Stimulated activated CD8-positive, alpha-beta memory T cell treated with anti-CD3 and anti-CD28 coated beads, Interleukin-4, amount 100 ng/mL, for 24 hours (primary cell): ENCODE measurements around the gene PIK3R6.

Source experiments
- DNase-seq: peaks from one replicate; pipeline ENCODE4 v3.0.0-alpha.2; 2020; ENCODE audit warnings: low read depth

PIK3R6 gene

DNA sequence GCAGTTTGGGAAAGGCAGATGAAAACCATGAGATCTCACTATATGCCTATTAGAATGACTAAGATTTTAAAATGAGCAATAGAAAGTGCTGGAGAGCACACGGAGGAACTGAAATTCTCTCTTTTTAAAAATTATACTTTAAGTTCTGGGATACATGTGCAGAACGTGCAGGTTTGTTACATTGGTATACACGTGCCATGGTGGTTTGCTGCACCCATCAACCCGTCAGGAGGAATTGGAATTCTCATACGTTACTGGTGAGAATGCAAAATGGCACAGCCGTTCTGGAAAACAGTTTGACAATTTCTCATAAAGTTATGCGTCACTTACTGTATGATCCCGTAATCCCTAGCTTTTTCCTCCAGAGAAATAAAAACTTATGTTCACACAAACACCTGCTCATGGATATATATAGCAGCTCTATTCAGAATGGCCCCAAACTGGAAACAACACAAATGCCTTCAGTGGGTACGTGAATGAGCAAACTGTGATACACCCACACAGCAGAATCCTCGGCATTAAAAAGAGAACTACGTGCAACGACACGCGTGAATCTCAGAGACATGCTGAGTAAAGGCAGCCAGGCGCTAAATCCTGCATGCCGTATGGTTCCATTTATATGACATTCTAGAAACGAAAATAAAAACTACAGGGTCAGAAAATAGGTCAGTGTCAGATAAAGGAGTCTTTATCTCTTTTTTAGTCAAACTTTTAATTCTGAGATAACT is 11.8 kb downstream of the PIK3R6 start:
- no peak for DNase-seq

DNA sequence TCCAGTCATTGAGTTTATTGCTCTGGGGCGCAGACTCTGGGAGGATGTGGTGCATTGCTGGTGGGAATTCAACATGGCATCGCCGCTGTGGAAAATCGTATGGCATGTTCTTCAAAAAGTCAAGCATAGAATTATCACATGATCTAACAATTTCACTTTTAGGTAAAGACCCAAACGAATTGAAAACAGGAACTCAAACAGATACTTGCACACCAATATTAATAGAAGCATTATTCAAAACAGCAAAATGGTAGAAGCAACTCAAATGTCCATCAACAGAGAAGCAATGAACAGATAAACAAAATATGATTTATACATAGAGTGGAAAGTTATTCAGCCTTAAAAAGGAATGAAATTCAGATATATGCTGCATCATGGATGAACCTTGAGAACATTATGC is 15.9 kb downstream of the PIK3R6 start:
- DNase-seq: no peak

DNA sequence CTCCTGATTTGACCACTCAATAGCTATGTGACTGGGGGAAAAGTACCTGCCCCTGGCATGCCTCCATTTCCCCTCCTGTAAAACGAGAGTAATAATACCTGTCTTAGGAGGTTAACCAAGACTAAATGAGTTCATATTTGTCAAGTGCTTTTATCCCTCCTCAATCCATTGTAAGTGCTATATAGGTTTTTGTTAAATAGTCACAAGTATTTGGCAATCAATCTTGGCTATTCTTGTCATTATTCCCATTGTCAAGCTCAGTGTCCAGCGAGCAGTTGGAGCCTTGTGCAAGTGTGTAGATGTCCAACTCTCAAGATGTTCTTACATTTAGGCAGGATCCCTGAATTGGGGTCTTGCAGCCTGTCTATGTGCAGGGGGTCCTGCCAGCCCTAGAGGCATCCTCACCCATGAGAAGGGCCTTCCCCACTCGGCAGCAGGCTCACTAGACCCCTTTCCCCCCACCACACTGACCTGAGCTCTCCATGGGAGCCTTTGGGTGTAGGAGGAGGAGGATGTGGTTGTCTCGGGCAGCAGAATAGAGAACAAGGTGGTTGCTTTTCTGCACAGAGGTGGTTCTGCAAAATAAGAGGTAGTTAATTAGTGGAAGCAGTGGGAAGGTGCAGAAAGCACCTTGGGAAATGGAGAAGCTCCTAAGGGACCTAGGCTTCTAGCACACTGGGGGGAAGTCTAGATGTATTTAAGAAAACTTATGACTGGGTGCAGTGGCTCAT is 18.0 kb downstream of the PIK3R6 start:
- DNase-seq: no peak

DNA sequence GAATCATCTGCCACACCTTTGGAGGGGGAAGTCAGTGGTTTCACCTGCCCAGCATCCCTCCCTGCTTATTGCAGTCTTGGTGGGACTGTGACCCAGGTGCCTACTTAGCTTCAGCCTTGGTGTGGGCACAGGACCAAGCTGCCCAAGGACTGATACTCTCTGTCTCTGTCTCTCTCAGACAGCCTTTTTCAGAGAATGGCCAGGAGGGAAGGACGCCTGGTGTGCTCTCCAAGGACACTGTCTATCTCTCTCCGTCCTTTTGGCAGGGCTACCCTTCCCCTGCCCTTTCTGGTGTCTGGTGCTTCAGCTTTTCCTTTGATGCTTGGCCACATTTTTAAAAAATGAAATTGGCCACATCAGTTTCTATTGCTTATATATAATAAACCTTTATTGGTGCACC is 19.6 kb downstream of the PIK3R6 start:
- no peak for DNase-seq

DNA sequence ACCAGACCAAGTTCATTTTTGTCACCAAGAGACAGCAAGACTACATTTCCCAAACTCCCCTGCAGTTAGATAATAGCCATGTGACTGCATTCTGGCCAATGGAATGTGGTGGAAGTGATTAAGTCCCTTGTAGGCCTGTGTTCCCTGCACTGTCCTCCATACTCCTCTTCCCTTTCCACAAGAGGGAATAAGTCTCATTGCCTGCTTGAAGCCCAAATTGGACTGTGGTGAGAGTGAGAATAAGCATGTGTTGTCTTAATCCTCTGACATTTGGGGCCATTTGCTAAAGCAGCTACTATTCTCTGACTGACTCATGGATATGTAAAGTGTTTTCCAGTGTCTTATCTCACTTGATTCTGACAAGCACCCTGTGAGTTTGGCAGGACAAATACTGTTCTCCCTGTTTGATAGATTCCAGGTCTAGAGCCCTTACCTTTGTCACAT is 20.7 kb downstream of the PIK3R6 start:
- no peak for DNase-seq

DNA sequence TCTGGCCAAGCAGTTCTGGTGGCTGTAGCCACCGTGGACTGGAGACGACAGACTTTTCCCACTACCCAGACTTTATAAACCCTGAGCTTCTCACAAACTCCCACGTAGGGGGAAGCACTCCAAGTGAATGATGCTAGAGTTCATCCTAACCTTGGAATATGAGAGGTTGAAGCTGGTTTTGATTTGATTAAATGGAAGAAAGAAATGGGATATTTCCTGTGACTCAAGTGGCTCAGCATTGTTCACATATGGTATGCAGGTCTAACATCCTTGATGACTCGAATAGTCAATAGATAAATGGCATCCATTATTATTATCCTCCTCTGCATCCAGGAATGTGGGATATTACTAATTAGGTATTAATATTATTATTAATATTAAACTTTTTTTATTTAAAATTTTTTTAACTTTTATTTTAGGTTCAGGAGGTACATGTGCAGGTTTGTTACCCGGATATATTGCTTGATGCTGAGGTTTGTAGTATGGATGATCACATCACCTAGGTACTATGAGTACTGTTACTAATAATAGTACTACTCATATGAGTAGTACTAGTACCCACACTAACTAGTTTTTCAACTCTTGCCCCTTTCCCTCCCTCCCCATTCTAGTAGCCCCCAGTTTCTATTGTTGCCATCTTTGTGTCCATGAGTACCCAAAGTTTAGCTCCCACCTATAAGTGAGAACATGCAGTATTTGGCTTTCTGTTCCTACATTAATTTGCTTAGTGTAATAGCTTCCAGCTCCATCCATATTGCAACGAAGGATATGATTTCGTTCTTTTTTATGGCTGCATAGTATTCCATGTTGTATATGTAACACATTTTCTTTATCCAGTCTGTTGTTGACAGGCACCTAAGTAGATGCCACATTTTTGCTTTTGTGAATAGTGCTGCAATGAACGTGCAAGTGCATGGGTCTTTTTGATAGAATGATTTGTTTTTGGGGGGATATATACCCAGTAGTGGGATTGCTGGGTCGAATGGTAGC is 22.9 kb downstream of the PIK3R6 start:
- no peak for DNase-seq

DNA sequence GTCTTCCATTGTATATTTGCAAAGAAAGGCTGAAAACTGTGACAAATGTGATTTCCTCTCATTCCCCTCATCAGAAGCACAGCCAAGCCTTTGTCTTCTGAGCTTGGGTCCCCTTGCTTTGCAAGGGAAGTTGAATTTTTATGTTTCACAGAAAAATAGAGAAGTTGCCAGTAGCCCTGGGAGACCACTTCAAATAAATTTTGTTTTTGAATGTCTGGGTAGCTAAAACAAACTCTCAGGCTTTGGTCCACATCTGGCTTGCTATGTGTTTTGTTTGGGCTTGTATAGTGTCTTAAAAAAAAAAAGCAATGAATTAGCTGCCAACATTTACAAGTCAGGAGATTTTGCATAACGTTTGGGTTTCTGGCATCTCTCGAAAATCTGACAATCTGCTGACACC is 24.1 kb downstream of the PIK3R6 start:
- DNase-seq: no peak

DNA sequence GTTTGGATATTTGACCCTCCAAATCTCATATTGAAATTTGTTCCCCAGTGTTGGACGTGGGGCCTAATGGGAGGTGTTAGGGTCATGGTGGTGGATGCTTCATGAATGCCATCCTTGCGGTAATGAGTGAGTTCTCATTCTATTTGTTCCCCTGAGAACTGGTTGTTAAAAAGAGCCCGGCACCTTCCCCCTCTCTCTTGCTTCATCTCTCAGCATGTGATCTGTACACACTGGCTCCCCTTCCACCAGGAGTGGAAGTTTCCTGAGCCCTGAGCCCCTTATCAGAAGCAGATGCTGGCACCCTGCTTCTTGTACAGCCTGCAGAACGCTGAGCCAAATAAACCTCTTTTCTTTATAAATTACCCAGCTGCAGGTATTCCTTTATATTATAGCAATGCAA is 25.6 kb downstream of the PIK3R6 start:
- no peak for DNase-seq

DNA sequence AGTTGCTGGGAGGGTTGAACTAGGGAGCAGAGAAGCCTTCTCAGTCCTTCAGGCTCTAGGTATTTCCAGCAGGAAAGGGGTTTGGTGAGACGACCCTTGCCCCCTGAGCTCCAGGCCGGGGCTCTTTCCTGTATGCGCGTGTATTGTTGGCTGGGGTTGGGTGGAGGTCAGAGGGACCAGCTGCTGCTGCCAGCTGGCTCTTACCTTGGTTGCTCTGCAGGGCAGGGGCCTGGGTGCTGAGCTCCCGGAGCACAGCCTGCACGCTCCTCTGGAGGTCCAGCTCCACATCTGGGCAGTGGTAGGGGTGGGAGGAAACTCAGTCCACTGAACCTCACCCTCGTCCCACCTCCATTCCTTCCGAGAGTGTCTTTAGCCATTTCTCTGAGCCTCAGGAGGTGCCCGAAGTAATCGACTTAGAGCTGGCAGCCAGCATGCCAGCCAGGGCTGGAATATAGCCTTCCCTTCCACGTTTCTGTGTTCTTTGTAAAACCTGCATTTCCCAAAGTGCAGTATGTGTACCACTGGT is 28.0 kb downstream of the PIK3R6 start:
- DNase-seq: no peak

DNA sequence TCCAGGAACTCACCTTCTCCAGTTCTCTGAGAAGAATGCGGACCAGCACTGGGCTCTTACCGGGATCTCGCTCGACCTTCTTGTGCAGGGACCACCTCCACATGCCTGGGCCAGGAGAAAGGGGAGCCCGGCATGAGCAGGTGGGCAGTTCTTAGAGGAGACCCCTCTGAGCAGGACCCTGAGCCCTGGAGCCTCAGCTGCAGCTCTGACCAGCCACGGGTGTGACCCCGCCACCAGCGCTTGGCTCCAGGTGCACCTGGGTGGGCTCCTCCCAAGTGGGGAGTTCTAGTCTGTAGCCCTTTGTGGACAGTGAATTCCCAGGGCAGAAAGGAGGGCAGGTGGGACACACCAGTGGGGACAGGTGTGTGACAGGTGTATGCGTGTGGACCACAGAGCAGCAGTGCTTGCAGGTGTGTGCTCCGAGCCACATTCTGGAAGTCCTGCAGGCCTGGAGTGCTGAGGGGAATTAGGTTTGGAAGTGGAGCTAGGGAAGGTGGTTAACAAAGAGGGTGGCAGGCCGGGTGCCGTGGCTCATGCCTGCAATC is 28.9 kb downstream of the PIK3R6 start:
- no peak for DNase-seq

DNA sequence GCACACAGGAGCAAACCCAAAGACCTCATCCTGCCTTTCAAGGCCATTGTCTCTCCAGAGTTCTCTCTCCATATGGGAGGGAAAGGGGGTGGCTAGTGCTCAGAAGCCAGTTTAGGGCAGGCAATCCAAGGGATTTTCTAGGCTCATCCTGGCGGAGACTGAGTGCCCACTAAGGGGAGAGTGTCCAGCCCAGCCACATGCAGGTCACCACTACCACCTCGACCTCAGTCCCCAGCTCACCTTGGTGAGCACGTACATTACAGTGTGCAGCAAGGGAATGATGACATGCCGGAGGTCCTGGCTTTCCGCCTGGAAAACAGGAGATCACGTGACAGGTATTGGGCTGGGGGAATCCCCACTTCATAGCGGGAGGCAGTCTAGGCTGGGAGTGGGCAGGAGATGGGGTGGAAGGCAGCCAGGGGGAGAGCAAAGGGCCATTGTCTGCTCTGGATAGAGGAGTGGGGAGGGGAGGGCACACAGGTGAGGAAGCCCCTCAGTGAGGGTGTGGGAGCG is 29.9 kb downstream of the PIK3R6 start:
- DNase-seq: no peak

DNA sequence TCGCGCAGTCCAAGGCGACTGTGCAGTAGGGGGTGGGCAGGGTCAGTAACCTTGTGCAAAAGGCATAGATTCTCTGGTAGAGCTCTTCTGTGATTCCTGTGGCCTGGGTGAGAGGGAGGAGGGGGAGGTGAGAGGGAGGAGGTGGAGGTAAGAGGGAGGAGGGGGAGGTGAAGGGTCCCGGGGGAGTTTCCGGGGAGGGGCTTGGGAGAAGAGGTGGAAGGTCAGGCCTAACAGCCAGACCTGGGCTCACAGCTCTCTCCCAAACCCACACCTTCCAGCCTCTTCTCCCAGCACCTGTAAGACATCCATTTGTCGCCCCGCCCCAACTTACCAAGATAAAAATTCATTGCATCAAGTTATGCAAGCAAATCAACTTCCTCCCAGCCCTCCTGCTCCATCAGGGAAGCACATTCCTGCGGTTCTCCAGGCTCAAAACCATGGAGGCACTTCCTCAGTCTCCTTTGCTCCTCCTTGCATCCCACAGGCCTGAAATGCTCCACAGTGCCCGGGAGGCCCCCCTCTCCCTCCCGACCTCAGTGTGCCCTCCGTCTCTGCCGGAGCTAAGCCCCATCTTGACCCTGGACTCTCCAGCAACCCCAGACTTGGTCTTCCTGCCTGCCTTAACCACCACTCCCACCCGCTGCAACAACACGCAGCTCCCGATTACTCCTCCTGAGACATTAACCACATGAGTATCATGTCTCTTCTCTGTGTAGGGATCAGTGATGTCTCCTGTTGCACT is 30.5 kb downstream of the PIK3R6 start:
- no peak for DNase-seq

DNA sequence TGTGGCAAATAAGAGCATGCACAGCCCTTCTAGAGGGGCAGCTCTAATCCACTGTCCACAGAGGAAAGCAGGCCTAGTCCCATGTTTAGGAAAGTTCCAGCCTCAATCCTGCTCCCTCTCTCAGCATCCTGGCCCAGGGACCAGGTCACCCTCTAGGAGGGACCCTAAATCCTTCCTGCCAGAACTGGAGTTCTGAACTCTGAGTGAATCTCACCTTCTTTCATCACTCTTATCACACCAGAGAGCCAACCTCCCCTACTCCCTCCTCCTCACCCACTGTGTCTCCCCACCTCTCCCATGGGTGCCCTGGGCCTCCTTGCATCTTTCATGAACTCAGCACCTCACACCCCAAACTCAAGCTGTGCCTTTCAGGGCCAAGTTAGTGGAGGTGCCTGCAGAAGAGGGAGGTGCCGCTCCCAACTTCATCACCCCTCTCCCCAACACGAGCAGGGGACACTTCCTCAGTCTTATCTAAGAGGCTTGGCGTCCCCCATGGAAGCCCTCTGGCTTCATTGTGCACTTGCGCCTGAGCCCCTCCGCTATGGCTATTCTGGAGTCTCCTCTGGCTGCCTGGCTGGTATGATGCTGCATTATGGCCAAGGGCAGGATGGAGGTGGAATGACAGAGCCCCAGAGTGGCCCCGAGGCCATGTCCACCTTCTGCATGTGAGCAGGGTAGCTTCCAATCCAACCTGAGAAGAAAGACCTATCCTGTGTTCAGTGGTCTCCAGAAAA is 31.7 kb downstream of the PIK3R6 start:
- no peak for DNase-seq

DNA sequence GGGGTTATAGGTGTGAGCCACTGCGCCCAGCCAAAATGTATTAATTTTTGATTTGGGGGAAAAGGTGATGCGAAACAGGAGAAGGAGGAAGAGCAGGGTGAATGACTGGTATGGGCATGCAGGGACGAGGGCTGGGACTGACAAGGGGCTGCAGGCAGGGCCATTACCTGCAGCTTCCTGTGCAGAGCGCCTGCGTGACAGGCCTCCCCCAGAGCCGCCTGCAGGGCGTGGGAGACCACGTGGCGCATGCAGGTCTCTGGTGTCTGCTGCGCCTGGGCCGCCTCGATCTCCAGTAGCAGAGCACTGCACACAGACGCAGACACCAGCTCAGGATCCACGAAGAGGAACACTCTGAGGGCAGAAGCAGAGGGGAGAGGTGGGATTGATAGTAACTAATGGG is 32.4 kb downstream of the PIK3R6 start:
- no peak for DNase-seq

DNA sequence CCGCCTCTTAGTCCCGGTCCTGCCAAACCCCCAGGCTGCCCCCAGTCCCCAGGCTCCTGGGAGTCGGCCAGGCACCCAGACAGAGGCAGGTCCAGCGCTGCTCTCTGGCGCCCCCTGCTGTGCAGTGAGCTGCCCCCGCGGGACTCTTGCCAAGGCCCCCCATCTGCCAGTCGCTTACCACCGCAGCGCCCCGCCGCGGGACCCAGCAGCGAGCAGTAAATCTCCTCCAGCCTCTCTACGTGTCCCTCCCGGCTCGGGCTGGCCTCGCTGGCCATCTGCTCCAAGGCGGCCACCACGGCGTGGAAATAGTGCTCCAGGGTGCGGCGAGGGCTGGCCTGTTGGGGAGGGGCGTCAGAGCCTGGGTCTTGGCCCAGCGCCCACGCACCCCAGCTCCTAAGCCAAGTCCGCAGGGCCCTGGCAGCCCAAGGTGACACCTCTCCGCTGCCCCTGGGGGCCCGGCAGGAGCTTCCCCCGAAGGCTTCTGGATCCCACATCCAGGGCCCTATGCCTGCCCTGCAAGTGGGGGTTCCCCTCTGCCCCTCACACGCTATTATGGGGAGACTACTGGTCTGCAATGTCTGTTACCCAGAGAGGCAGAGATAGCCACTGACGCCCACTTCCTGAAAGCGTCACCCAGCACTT is 34.6 kb downstream of the PIK3R6 start:
- peak; percentile 15 for DNase-seq

DNA sequence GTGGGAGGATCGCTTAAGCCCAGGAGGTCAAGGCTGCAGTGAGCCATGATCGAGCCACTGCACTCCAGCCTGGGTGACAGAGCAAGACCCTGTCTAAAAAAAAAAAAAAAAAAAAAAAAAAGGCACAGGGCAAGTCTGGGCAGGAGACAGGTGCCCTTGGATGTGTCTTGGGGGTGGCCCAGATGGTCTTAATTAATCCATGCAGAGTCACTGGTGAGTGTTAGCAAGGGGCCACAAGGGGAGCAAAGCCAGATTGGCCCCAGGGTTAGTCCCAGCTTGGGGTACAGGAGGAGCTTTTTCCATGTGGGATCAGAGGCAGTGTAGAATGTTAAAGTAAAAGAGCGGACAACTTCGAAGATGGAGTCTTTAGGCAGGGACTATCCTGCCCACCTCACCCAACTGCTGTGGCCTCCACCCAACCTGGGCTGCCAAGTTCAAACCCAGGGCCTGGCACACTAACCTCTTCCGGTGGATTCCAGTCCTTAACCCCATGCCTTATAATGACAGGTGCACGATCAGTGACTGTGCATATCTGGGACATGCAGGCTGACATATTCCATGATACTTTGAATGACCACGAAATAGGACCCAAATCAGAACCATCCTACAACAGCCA is 36.1 kb downstream of the PIK3R6 start:
- DNase-seq: no peak

DNA sequence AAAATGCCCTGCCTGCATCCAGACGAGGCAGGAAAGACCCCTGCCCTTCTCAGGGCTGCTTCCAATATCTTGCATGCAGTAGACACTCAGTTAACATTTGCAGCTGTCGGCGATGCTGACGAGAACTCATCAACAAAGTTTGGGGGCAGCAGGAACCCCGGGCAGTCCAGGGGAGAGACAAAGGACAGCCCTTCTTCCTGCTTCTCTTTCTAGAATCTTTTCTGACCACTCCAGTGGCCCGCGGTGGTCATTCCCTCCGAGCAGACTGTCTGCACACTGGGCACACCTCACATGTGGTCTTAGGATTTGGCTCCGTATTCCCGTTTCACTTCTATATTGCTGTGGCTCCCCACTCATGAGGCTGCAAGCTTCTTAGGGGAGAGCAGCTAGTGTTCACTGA is 37.3 kb downstream of the PIK3R6 start:
- no peak for DNase-seq

DNA sequence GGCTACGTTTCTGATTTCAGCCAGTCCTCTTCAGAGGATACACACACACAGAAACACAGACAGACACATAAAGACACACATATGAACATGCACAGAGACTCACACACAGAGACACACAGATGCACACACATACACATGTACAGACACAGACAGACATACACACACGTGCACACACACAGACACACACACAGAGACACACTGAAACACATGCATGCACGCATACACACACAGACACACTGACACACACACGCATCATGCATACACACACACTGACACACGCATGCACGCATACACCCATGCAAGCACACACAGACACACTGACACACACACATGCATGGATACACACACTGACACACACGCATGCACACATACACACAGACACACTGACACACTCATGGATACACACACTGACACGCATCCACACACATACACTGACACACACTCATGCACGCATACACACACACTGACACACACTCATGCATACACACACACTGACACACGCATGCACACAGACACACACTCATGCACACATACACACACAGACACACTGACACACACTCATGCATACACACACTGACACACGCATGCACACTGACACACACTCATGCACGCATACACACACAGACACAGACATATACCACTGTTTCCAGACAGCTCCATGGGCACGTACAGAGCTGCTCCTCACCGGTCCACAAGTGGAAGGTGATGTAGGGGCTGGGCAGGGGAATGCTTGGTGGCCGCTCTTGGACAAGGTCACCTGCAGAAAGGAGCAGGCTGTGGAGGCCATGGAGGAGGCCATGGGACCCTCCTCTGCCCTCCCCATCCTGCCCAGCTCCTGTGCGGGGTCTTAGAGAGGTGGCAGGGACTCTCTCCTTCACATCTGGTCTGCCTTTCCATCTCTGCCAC is 38.2 kb downstream of the PIK3R6 start:
- no peak for DNase-seq
